ENCODE results near the gene ISYNA1. TPM values are rescaled to one million over a fixed set of nuclear protein-coding genes. Genes with fewer than 3 reads are reported as not detected.

ISYNA1 gene
- total RNA-seq, 1 donor from 2014 or later: 6.3 TPM

DNA sequence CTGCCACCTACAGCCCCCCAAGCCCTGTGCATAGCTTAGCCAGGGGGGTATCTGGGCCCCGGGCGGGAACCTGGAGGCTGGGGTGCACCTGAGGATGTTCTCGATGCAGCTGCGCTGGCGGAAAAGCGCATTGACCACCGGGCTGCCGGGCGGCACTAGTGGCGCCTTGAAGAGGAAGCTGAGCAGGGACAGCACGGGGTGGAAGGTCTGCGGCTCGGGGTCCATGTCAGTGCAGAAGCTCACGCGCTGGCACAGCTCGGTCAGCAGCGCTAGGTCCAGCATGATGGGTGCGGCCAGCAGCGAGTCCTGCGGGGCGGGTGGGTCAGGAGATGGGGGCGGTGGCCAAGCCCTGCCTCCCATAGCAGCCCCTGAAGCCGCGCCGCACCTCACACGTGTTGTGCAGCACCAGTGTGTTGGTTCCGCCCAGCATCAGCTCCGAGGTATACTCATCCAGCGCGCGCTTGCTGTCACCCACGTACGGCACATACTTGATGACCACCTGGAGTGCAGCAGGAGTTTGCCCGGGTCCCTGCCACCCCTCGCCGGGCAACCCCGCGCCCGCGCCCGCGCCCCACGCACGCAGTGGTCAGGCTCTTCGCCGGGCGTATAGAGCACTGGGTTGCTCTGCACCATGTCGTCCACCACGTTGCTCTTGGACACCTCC, 2.6 kb downstream of the ISYNA1 start:
- ATAC-seq (ENCODE audit: low read depth): no peak
- Mint-ChIP-seq H3K9me3 (no peaks in the 10 kb centered on the region), H3K36me3 (ENCODE audit: low read depth) (no peaks in the 10 kb centered on the region), H3K27ac (no peak overlapping the region), H3K4me1 (peaks cover 35% of the 10 kb centered on the region), H3K27me3 (no peaks in the 10 kb centered on the region), H3K4me3 (peak overlapping the region; percentile 79)
- no peak for DNase-seq
- TF ChIP-seq, protein P1, sequence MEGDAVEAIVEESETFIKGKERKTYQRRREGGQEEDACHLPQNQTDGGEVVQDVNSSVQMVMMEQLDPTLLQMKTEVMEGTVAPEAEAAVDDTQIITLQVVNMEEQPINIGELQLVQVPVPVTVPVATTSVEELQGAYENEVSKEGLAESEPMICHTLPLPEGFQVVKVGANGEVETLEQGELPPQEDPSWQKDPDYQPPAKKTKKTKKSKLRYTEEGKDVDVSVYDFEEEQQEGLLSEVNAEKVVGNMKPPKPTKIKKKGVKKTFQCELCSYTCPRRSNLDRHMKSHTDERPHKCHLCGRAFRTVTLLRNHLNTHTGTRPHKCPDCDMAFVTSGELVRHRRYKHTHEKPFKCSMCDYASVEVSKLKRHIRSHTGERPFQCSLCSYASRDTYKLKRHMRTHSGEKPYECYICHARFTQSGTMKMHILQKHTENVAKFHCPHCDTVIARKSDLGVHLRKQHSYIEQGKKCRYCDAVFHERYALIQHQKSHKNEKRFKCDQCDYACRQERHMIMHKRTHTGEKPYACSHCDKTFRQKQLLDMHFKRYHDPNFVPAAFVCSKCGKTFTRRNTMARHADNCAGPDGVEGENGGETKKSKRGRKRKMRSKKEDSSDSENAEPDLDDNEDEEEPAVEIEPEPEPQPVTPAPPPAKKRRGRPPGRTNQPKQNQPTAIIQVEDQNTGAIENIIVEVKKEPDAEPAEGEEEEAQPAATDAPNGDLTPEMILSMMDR (IDR thresholded peaks at IDR 0.05): no peak
- POLR2A ChIA-PET: interaction anchor here (0.5 to 1.6 kb wide), 4 partner anchors 16 to 303 kb away, joined by 3 to 7 read pairs (median 5); partner anchors contain the start of gene SSBP4
- CTCF ChIA-PET: interaction anchor here (0.9 kb wide), 2 partner anchors 16 to 55 kb away, joined by 3 to 4 read pairs; no protein-coding TSS in a partner anchor
- intact Hi-C loops (cut with micrococcal nuclease): loop anchor here (5.0 kb wide), 1 partner anchor 397 kb away; the partner anchor contains the start of gene UPF1

DNA sequence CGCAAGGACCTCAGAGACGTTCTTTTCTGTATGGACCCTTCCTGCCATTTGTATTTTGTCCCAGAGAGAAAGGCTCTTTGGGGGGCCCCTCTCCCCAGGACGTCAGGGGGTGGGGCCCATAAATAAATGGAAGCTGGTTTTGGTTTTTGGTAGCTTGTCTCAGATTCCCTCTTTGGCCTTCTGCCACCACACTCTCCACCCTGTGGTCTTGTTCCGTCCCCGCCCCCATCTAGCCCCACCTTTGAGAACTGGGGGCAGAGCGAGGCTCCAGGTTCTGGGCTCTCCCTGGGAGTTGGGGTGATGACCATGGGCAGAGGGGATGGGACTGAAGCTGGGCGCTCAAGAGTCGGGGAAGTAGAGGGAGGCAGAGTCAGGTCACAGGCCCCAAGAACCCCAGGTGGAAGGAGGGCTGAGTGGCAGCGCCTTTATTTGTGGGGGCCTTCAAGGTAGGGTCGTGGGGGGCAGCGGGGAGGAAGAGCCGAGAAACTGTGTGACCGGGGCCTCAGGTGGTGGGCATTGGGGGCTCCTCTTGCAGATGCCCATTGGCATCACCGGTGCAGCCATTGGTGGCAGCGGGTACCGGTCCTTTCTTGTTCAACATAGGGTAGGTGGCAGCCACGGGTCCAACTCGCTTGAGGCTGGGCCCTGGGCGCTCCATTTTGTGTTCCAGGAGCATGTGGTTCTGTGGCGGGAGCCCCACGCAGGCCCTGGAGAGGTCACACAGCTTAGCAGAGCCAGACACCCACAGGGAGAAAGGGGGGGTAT, 3.3 kb downstream of the ISYNA1 start:
- CTCF ChIA-PET: interaction anchor here (0.9 kb wide), 1 partner anchor 15 kb away, joined by 3 read pairs; no protein-coding TSS in a partner anchor

DNA sequence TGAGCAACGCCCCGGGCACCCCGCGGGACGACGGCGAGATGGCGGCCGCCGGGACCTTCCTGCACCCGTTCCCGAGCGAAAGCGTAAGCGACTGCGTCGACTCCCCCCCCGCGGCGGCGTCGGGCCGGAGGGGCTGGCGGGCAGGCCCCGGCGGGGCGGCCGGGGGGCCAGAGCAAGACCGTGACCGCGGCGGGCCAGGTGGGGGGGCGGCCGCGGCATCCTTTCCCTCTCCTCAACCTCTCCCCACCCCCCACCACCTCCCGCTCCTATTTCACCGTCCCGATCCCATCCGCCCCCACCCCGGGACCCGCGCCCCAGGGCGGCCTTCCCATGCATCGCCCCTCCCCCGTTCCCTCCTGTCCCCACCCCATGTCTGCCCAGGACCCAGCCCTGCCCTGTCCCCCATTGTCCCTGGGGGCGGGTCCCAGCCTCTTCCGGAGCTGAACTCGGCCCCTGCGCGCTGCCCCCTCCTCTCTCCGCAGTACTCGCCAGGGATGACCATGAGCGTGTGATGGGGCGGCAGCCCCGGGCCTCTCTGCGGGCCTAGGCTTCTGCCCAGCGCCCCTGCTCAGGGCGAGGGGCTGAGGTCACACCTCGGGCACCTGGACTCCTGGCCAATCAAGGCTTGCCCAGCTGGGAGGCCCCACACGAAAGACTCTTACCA, 4.1 kb downstream of the ISYNA1 start:
- H3K36me3 Mint-ChIP-seq (ENCODE audit: low read depth): no peaks in the 10 kb centered on the region
- peak overlapping the region; percentile 24 for H3K27ac Mint-ChIP-seq
- H3K27me3 Mint-ChIP-seq: no peaks in the 10 kb centered on the region
- no peak for ATAC-seq (ENCODE audit: low read depth)
- DNase-seq: no peak
- TF ChIP-seq, protein P1 (IDR thresholded peaks at IDR 0.05): no peak
- CTCF ChIA-PET: no interaction called here
- peaks cover 37% of the 10 kb centered on the region for H3K4me1 Mint-ChIP-seq
- peak overlapping the region; percentile 79 for H3K4me3 Mint-ChIP-seq
- no peaks in the 10 kb centered on the region for H3K9me3 Mint-ChIP-seq
- intact Hi-C loops (cut with micrococcal nuclease): no loop called here
- POLR2A ChIA-PET: interaction anchor here (1.6 kb wide), 1 partner anchor 14 kb away, joined by 7 read pairs; the partner anchor contains the start of gene SSBP4

More for the DNA sequence above, 3.3 kb downstream of the ISYNA1 start:
- H3K9me3 Mint-ChIP-seq: no peaks in the 10 kb centered on the region
- DNase-seq: no peak
- H3K36me3 Mint-ChIP-seq (ENCODE audit: low read depth): no peaks in the 10 kb centered on the region
- intact Hi-C loops (cut with micrococcal nuclease): loop anchor here (5.0 kb wide), 1 partner anchor 398 kb away; the partner anchor contains the start of gene UPF1
- peaks cover 40% of the 10 kb centered on the region for H3K4me1 Mint-ChIP-seq
- TF ChIP-seq, protein P1 (IDR thresholded peaks at IDR 0.05): no peak
- H3K27me3 Mint-ChIP-seq: no peaks in the 10 kb centered on the region
- no peak for ATAC-seq (ENCODE audit: low read depth)
- H3K4me3 Mint-ChIP-seq: peak overlapping the region; percentile 79
- POLR2A ChIA-PET: interaction anchor here (0.5 to 1.6 kb wide), 3 partner anchors 15 to 302 kb away, joined by 5 to 7 read pairs (median 5); partner anchors contain the start of gene SSBP4
- H3K27ac Mint-ChIP-seq: peak overlapping the region; percentile 24

DNA sequence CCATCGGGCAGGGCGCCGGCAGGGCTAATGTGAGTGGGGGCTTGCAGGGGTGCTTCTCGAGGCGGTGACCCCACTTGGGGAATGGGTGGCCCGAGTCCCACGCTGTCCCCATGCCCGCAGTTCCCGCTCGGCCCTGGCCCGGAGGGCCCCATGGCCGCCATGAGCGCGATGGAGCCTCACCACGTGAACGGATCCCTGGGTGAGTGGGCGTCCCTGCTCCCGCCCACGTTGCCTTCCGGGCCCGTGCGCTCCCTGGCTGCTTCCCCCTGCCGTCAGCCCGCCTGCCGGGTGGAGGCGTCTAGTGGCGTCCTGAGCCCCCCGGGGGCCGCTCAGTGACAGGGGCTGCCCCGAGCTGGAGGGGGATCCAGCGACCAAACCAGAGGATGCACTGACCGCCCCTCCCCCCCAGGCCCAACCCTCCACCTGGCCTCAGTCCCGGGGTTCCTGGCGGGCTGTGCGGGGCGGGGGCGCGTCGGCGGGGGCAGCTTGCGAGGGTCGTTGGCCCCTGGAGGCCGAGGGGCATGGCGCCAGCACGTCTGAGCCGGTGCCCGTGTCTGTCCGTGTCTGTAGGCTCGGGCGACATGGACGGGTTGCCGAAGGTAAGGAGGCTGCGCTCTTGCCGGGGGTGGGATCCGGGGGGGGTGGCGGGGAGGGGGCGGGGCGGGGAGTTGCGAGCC, 4.8 kb downstream of the ISYNA1 start:
- Mint-ChIP-seq H3K27ac (peak overlapping the region; percentile 56), H3K36me3 (ENCODE audit: low read depth) (no peaks in the 10 kb centered on the region), H3K27me3 (no peaks in the 10 kb centered on the region), H3K4me1 (peaks cover 37% of the 10 kb centered on the region), H3K4me3 (peak overlapping the region; percentile 74), H3K9me3 (no peaks in the 10 kb centered on the region)
- ChIA-PET POLR2A (interaction anchor here (0.6 to 1.8 kb wide), 2 partner anchors 13 to 143 kb away, joined by 3 to 11 read pairs; no protein-coding TSS in a partner anchor), CTCF (no interaction called here)
- TF ChIP-seq, protein P1 (IDR thresholded peaks at IDR 0.05): no peak
- intact Hi-C loops (cut with micrococcal nuclease): no loop called here
- ATAC-seq (ENCODE audit: low read depth) (peak; percentile 29), DNase-seq (peak; percentile 67)

Measured in activated B cell treated with CpG ODN at 0.5 μM for 24 hours (primary cell).